ENCODE results near the gene QPCTL. TPM values are rescaled to one million over a fixed set of nuclear protein-coding genes. Genes with fewer than 3 reads are reported as not detected.
"Not testable (repeated sequence)": the region's sequence is repeated elsewhere in the genome, so short reads cannot be mapped to it uniquely, and the experiment has no call there.

Gene QPCTL
- total RNA-seq, 1 donor from 2014 or later: 21.8 TPM

DNA sequence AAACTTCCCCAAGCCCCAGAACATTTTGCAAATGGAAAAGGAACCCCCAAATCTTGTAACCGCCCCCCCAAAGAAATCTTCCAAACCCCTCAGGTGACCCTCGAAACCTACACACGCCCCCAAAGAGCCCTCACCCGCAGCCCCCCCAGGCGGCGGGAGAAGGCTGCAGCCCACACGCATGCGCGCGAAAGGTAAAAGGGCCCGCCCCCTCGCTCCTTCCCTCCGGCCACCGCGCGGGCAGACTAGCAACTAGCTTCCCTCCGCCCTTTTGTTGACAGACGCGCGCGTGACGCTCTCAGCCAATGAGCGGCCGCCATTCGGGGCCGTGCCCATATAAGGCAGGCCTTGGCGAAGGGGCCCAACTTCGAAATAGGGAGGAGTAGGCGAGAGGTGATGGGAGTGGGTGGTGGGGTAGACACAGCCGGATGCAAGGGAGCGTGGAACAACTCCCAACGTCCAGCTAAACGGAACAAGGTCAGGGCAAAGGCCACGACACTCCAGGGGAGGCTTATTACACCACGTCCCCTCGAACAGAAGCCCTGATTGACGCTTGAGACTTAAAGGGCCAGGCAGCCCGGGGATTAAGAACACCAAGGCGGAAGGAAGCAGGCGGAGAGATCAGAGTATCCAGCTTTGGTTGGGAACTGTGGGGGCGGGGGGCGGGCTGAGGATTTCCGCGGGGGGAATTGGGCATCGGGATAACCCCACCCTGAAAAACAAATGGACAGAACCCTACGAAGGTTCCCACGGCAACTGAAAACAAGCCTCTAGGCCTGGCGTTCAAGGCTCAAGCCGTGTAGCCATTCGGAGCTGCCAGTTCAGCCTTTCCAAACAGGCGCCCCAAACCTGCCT, 24.9 kb downstream of the QPCTL start:
- H3K4me3 Mint-ChIP-seq (ENCODE audit: unreplicated experiment): peak overlapping the region; percentile 93
- no peaks in the 10 kb centered on the region for H3K9me3 ChIP-seq (ENCODE audit: insufficient read depth, low read depth, low read length)
- H3K4me1 ChIP-seq (ENCODE audit: insufficient read depth, low read length): peaks cover 23% of the 10 kb centered on the region
- peaks cover 84% of the 10 kb centered on the region for H3K79me2 ChIP-seq (ENCODE audit: insufficient read depth, low read length)
- H3K4me2 ChIP-seq (ENCODE audit: low read length): peak overlapping the region; percentile 98
- H3K36me3 Mint-ChIP-seq (ENCODE audit: low read depth, unreplicated experiment): peaks cover 15% of the 10 kb centered on the region
- H3K4me3 ChIP-seq (ENCODE audit: insufficient read depth, low read depth, low read length): peak overlapping the region; percentile 88
- peak overlapping the region; percentile 83 for H2AFZ ChIP-seq (ENCODE audit: low read depth, low read length)
- H3K4me1 Mint-ChIP-seq (ENCODE audit: low read depth, unreplicated experiment): peaks cover 29% of the 10 kb centered on the region
- H3K9ac ChIP-seq (ENCODE audit: low read length): peak overlapping the region; percentile 86
- no peaks in the 10 kb centered on the region for H3K27me3 Mint-ChIP-seq (ENCODE audit: low read depth, unreplicated experiment)
- no peaks in the 10 kb centered on the region for H3K27me3 ChIP-seq (ENCODE audit: insufficient read depth, low read length)
- H3K36me3 ChIP-seq (ENCODE audit: insufficient read depth, low read length): peaks cover 7% of the 10 kb centered on the region
- H3K27ac ChIP-seq (ENCODE audit: low read depth, low read length): peak overlapping the region; percentile 86
- peak overlapping the region; percentile 96 for H3K27ac Mint-ChIP-seq (ENCODE audit: unreplicated experiment)
- no peak for TF ChIP-seq EZH2 (IDR thresholded peaks at IDR 0.05; ENCODE audit: insufficient read depth, low read length)
- no peak for TF ChIP-seq CTCF (IDR thresholded peaks at IDR 0.05; ENCODE audit: insufficient read depth, low read depth, low read length)
- H4K20me1 ChIP-seq (ENCODE audit: insufficient read depth, low read length): no peaks in the 10 kb centered on the region
- DNase-seq (ENCODE audit: low read depth) (peak; percentile 95), FAIRE-seq (no peak)
- no peaks in the 10 kb centered on the region for H3K9me3 Mint-ChIP-seq (ENCODE audit: unreplicated experiment)

GRCh38 chr19:45717983-45718650, 25.7 kb downstream of the QPCTL start:
- DNase-seq (ENCODE audit: low read depth) (no peak), FAIRE-seq (no peak)
- H4K20me1 ChIP-seq (ENCODE audit: insufficient read depth, low read length): no peaks in the 10 kb centered on the region
- no peaks in the 10 kb centered on the region for H3K27me3 Mint-ChIP-seq (ENCODE audit: low read depth, unreplicated experiment)
- no peaks in the 10 kb centered on the region for H3K9me3 ChIP-seq (ENCODE audit: insufficient read depth, low read depth, low read length)
- peak overlapping the region; percentile 88 for H3K4me3 ChIP-seq (ENCODE audit: insufficient read depth, low read depth, low read length)
- peak overlapping the region; percentile 98 for H3K4me2 ChIP-seq (ENCODE audit: low read length)
- peaks cover 31% of the 10 kb centered on the region for H3K4me1 Mint-ChIP-seq (ENCODE audit: low read depth, unreplicated experiment)
- peaks cover 29% of the 10 kb centered on the region for H3K4me1 ChIP-seq (ENCODE audit: insufficient read depth, low read length)
- H3K9me3 Mint-ChIP-seq (ENCODE audit: unreplicated experiment): no peaks in the 10 kb centered on the region
- H3K27me3 ChIP-seq (ENCODE audit: insufficient read depth, low read length): no peaks in the 10 kb centered on the region
- H3K27ac ChIP-seq (ENCODE audit: low read depth, low read length): peak overlapping the region; percentile 86
- H3K4me3 Mint-ChIP-seq (ENCODE audit: unreplicated experiment): peak overlapping the region; percentile 93
- peaks cover 15% of the 10 kb centered on the region for H3K36me3 Mint-ChIP-seq (ENCODE audit: low read depth, unreplicated experiment)
- peak overlapping the region; percentile 96 for H3K27ac Mint-ChIP-seq (ENCODE audit: unreplicated experiment)
- TF ChIP-seq EZH2 (IDR thresholded peaks at IDR 0.05; ENCODE audit: insufficient read depth, low read length): no peak
- H3K79me2 ChIP-seq (ENCODE audit: insufficient read depth, low read length): peaks cover 77% of the 10 kb centered on the region
- no peak overlapping the region for H2AFZ ChIP-seq (ENCODE audit: low read depth, low read length)
- peaks cover 8% of the 10 kb centered on the region for H3K36me3 ChIP-seq (ENCODE audit: insufficient read depth, low read length)
- peak overlapping the region; percentile 86 for H3K9ac ChIP-seq (ENCODE audit: low read length)

DNA sequence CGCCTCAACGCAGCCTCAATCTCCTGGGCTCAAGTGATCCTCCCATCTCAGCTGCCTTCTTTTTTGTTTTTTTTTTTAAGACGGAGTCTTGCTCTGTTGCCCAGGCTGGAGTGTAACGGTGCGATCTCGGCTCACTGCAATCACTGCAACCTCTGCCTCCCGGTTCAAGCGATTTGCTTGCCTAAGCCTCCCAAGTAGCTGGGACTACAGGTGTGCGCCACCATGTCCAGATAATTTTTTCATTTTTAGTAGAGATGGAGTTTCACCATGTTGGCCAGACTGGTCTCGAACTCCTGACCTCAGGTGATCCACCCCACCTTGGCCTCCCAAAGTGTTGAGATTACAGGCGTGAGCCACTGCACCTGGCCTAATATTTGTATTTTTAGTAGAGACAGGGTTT, 27.6 kb downstream of the QPCTL start:
- H3K4me3 Mint-ChIP-seq (ENCODE audit: unreplicated experiment); H3K27ac ChIP-seq (ENCODE audit: low read depth, low read length); H3K27me3 ChIP-seq (ENCODE audit: insufficient read depth, low read length); H3K9me3 Mint-ChIP-seq (ENCODE audit: unreplicated experiment); H3K9ac ChIP-seq (ENCODE audit: low read length); H3K9me3 ChIP-seq (ENCODE audit: insufficient read depth, low read depth, low read length); H4K20me1 ChIP-seq (ENCODE audit: insufficient read depth, low read length); H3K4me3 ChIP-seq (ENCODE audit: insufficient read depth, low read depth, low read length); H2AFZ ChIP-seq (ENCODE audit: low read depth, low read length); H3K27me3 Mint-ChIP-seq (ENCODE audit: low read depth, unreplicated experiment); H3K4me2 ChIP-seq (ENCODE audit: low read length); H3K27ac Mint-ChIP-seq (ENCODE audit: unreplicated experiment); FAIRE-seq; DNase-seq (ENCODE audit: low read depth): not testable (repeated sequence)
- Histone ChIP-seq H3K36me3 (ENCODE audit: insufficient read depth, low read length) (peaks cover 11% of the 10 kb centered on the region), H3K4me1 (ENCODE audit: insufficient read depth, low read length) (peaks cover 35% of the 10 kb centered on the region), H3K79me2 (ENCODE audit: insufficient read depth, low read length) (peaks cover 66% of the 10 kb centered on the region)
- Mint-ChIP-seq H3K4me1 (ENCODE audit: low read depth, unreplicated experiment) (peaks cover 31% of the 10 kb centered on the region), H3K36me3 (ENCODE audit: low read depth, unreplicated experiment) (peaks cover 13% of the 10 kb centered on the region)

GRCh38 chr19:45728683-45729082, 36.2 kb downstream of the QPCTL start:
- H3K9me3 Mint-ChIP-seq (ENCODE audit: unreplicated experiment); H3K9ac ChIP-seq (ENCODE audit: low read length); H3K27me3 Mint-ChIP-seq (ENCODE audit: low read depth, unreplicated experiment); H2AFZ ChIP-seq (ENCODE audit: low read depth, low read length); H3K27me3 ChIP-seq (ENCODE audit: insufficient read depth, low read length); DNase-seq (ENCODE audit: low read depth); H3K4me1 Mint-ChIP-seq (ENCODE audit: low read depth, unreplicated experiment); H3K4me3 ChIP-seq (ENCODE audit: insufficient read depth, low read depth, low read length); H3K27ac Mint-ChIP-seq (ENCODE audit: unreplicated experiment); H3K9me3 ChIP-seq (ENCODE audit: insufficient read depth, low read depth, low read length); H3K4me1 ChIP-seq (ENCODE audit: insufficient read depth, low read length); H3K36me3 ChIP-seq (ENCODE audit: insufficient read depth, low read length); H3K27ac ChIP-seq (ENCODE audit: low read depth, low read length); H3K36me3 Mint-ChIP-seq (ENCODE audit: low read depth, unreplicated experiment); H3K4me2 ChIP-seq (ENCODE audit: low read length); FAIRE-seq: not testable (repeated sequence)
- H4K20me1 ChIP-seq (ENCODE audit: insufficient read depth, low read length): peaks cover 43% of the 10 kb centered on the region
- H3K4me3 Mint-ChIP-seq (ENCODE audit: unreplicated experiment): peak overlapping the region; percentile 69
- H3K79me2 ChIP-seq (ENCODE audit: insufficient read depth, low read length): peaks cover 64% of the 10 kb centered on the region
